OCI-LY3 (cell line): ENCODE data around the gene SYPL1.
A peak's percentile ranks its signal among the peaks of the same experiment; 100 is the strongest.

Experiments used
- H2AFZ ChIP-seq: fragments of 200-600, 300-600 bp; shearing (Covaris generic); 2 replicates; pipeline ENCODE4 v1.6.0; 2014; ENCODE audit warnings: antibody characterized with exemption, low read depth, low read length
- H3K27ac ChIP-seq: fragments of 200-600, 300-600 bp; sonication (generic); 2 replicates; pipeline ENCODE4 v1.5.1; 2014; ENCODE audit warnings: mild to moderate bottlenecking, low read length, moderate library complexity, mixed read lengths
- H3K27me3 ChIP-seq: fragments of 200-600, 300-600 bp; sonication (generic); 2 replicates; pipeline ENCODE4 v1.6.1; 2014; ENCODE audit warnings: low read depth, low read length, mixed read lengths
- H3K36me3 ChIP-seq: fragments of 200-600, 300-600 bp; sonication (generic); replicated peaks from 2 replicates; pipeline ENCODE3; 2014; ENCODE audit warnings: low read depth, low read length, mixed read lengths
- H3K4me1 ChIP-seq: fragments of 300-600, 200-600 bp; sonication (generic); 2 replicates; pipeline ENCODE4 v1.6.1; 2014; ENCODE audit warnings: low read length, mixed read lengths
- H3K4me2 ChIP-seq: fragments of 200-600, 300-600 bp; sonication (generic); 2 replicates; pipeline ENCODE4 v1.6.1; 2014; ENCODE audit warnings: low read length, mixed read lengths
- H3K4me3 ChIP-seq: fragments of 300-600, 200-600 bp; sonication (generic); 2 replicates; pipeline ENCODE4 v1.5.1; 2014; ENCODE audit warnings: antibody characterized with exemption, mild to moderate bottlenecking, low read length, moderate library complexity
- H3K79me2 ChIP-seq: fragments of 300-600, 200-600 bp; shearing (Covaris generic); 2 replicates; pipeline ENCODE4 v1.6.1; 2014; ENCODE audit warnings: mild to moderate bottlenecking, low read length, mixed read lengths
- H3K9ac ChIP-seq: fragments of 300-600, 200-600 bp; shearing (Covaris generic); 2 replicates; pipeline ENCODE4 v1.6.0; 2014; ENCODE audit warnings: mild to moderate bottlenecking, low read length, moderate library complexity
- H3K9me3 ChIP-seq: fragments of 200-600, 300-600 bp; shearing (Covaris generic); 2 replicates; pipeline ENCODE4 v1.6.1; 2014; ENCODE audit warnings: low read length, mixed read lengths; ENCODE audit not compliant: insufficient read depth
- H4K20me1 ChIP-seq: fragments of 200-600, 300-600 bp; sonication (generic); 2 replicates; pipeline ENCODE4 v1.6.1; 2016; ENCODE audit warnings: low read length, mixed read lengths; ENCODE audit not compliant: insufficient read depth
- EZH2phosphoT487 ChIP-seq: fragments of 200-600 bp; shearing (Covaris generic); IDR thresholded peaks from 2 replicates; pipeline ENCODE4 v1.6.1; 2018; ENCODE audit warnings: antibody characterized with exemption, mixed run types, low read depth
- TF ChIP-seq, protein P1 (sequence below): fragments of 200-600, 300-600 bp; sonication (generic); IDR thresholded peaks from 2 replicates; pipeline ENCODE4 v1.5.1; 2014; ENCODE audit warnings: antibody characterized with exemption, low read length, low read depth

SYPL1 gene

DNA sequence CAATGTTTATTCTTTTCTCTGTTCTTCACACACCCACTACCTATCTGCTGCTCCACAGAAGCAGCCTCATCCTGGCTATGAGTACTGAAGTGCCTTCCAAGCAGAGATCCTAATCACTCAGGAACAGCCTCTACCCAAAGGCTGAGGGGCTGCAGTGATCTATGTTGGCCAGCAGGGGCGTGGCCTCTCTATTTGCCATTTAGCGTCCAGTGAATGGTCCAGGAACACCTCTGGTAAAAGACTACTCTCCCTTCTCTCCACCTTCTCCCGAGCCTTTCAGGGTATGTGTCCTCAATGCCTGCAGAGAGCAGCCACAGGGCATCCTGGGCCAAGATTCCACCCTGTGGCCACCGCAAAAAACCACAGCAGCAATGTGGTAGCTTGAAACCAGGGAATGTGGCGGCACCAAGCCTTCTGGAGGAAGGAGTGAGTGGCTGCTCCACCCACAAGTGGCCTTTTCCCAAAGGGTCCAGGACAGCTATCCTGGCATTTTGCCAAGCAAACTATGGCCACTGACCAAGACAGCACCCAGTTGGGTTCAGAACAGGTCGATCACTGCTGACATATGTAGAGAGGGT lies 70.9 kb downstream of the SYPL1 start:
- no peak overlapping the region for H3K9ac ChIP-seq
- H3K79me2 ChIP-seq: no peaks in the 10 kb centered on the region
- no peak overlapping the region for H3K4me2 ChIP-seq
- peaks cover 8% of the 10 kb centered on the region for H3K4me1 ChIP-seq
- peaks cover 27% of the 10 kb centered on the region for H3K27me3 ChIP-seq
- H3K27ac ChIP-seq: no peak overlapping the region
- H3K4me3 ChIP-seq: no peak overlapping the region
- TF ChIP-seq, protein P1, sequence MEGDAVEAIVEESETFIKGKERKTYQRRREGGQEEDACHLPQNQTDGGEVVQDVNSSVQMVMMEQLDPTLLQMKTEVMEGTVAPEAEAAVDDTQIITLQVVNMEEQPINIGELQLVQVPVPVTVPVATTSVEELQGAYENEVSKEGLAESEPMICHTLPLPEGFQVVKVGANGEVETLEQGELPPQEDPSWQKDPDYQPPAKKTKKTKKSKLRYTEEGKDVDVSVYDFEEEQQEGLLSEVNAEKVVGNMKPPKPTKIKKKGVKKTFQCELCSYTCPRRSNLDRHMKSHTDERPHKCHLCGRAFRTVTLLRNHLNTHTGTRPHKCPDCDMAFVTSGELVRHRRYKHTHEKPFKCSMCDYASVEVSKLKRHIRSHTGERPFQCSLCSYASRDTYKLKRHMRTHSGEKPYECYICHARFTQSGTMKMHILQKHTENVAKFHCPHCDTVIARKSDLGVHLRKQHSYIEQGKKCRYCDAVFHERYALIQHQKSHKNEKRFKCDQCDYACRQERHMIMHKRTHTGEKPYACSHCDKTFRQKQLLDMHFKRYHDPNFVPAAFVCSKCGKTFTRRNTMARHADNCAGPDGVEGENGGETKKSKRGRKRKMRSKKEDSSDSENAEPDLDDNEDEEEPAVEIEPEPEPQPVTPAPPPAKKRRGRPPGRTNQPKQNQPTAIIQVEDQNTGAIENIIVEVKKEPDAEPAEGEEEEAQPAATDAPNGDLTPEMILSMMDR: peak; percentile 65
- no peak for TF ChIP-seq EZH2phosphoT487
- H3K9me3 ChIP-seq: no peaks in the 10 kb centered on the region
- no peak overlapping the region for H2AFZ ChIP-seq
- H3K36me3 ChIP-seq: no peaks in the 10 kb centered on the region
- no peaks in the 10 kb centered on the region for H4K20me1 ChIP-seq
